Prostate gland (tissue), 2 donors: Measurements from ENCODE around the gene KRTAP12-4.

Source experiments
- POLR2A ChIP-seq: fragments of 450-650 bp; IDR thresholded peaks from one replicate; pipeline ENCODE4 v1.6.1; 2016; ENCODE audit warnings: antibody characterized with exemption, mild to moderate bottlenecking
- TF ChIP-seq, protein P1 (sequence below), 4 experiments: fragments of 200-600 bp in 2 of 4; fragments of 450-650 bp in 2 of 4; sonication (generic) in 2 of 4; IDR thresholded peaks; 1 replicate in 3 of 4; 2 replicates in 1 of 4; pipeline ENCODE4 v1.5.1; 2016 to 2019; ENCODE audit warnings: antibody characterized with exemption in 4 of 4, mild to moderate bottlenecking in 2 of 4, moderate library complexity in 2 of 4

DNA sequence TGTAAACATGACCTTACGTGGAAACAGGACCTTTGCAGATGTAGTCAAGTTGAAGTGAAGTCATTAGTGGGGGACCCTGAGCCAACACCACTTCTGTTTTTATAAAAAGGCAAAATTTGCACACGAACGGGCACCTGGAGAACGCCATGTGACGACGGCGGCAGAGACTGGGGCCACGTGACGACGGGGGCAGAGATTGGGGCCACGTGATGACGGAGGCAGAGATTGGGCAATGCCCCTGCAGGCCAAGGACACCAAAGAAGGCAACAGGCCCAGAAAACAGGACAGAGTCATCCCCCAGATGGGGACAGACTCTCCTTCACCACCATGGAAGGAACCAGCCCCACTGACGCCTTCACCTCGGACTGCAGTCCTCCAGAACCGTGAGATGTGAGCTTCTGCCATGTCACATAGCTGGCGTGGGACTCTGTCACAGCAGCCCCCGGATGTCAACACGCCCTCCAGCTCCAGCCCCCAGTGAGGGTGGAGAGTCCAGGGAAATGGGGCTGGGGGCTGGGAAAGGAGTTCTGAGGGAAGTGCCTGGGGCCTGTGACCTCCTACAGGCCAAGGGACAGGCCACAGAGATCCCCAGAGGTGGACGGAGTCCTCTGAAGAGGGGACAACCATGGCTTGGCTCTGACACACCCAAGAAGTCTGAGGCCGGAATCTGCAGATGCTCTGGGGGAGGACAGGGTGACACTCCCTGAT is 4.0 kb downstream of the KRTAP12-4 start:
- TF ChIP-seq, protein P1, sequence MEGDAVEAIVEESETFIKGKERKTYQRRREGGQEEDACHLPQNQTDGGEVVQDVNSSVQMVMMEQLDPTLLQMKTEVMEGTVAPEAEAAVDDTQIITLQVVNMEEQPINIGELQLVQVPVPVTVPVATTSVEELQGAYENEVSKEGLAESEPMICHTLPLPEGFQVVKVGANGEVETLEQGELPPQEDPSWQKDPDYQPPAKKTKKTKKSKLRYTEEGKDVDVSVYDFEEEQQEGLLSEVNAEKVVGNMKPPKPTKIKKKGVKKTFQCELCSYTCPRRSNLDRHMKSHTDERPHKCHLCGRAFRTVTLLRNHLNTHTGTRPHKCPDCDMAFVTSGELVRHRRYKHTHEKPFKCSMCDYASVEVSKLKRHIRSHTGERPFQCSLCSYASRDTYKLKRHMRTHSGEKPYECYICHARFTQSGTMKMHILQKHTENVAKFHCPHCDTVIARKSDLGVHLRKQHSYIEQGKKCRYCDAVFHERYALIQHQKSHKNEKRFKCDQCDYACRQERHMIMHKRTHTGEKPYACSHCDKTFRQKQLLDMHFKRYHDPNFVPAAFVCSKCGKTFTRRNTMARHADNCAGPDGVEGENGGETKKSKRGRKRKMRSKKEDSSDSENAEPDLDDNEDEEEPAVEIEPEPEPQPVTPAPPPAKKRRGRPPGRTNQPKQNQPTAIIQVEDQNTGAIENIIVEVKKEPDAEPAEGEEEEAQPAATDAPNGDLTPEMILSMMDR (IDR thresholded peaks at IDR 0.05), result no peak
- TF ChIP-seq POLR2A, result no peak
